NT2/D1 (cell line): ENCODE measurements around the gene ST8SIA2.

Source experiments
- SUZ12 ChIP-seq: IDR thresholded peaks from 2 replicates; pipeline ENCODE4 v1.6.1; 2011; ENCODE audit not compliant: insufficient read length, insufficient read depth; ENCODE audit errors: extremely low read depth
- YY1 ChIP-seq: IDR thresholded peaks from 2 replicates; pipeline ENCODE4 v1.6.1; 2011; ENCODE audit not compliant: insufficient read length, insufficient read depth

DNA sequence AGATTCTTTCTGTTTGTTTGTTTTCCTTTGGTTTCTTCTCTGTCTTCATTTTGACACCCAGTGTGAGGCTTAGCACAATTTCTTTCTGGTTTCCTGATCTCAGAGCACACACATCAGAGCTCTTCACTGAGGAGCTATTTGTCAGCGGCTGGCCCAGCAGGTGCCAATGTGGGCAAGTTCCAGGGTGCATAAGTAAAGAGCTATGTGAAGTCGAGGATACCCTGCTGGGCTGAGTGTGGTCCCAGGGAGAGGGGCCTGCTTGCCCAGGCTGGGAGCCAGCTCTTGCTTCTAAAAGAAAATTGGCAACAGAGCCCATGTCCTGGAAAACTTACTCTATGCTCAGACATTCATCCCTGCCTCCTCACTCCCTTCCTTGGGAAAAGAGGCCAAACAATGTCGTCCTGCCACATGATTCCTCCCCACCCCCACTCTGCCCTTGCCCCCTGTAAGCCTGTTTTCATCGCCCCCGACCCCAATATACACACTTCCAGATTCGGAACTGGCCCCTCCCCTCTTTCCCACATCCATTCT is 101.2 kb downstream of the ST8SIA2 start:
- TF ChIP-seq YY1 (no peak), SUZ12 (no peak)
